WI38 (cell line): ENCODE measurements around the gene NFIA.

Experiments
- H3K4me3 ChIP-seq: 2 replicates; pipeline ENCODE4 v1.5.1; 2011; ENCODE audit warnings: low read depth, mild to moderate bottlenecking, control low read depth, low read length
- CTCF ChIP-seq: IDR thresholded peaks from 2 replicates; pipeline ENCODE4 v1.5.1; 2012; ENCODE audit warnings: low read depth, mild to moderate bottlenecking, control low read depth, low read length

Gene NFIA

GRCh38 chr1:61151565-61151964, 69.2 kb downstream of the NFIA start:
- TF ChIP-seq CTCF, result no peak
- no peak overlapping the region for H3K4me3 ChIP-seq

- no peak overlapping the region for H3K4me3 ChIP-seq
Observed at GRCh38 chr1:61152066-61152465, 69.7 kb downstream of the NFIA start.

DNA sequence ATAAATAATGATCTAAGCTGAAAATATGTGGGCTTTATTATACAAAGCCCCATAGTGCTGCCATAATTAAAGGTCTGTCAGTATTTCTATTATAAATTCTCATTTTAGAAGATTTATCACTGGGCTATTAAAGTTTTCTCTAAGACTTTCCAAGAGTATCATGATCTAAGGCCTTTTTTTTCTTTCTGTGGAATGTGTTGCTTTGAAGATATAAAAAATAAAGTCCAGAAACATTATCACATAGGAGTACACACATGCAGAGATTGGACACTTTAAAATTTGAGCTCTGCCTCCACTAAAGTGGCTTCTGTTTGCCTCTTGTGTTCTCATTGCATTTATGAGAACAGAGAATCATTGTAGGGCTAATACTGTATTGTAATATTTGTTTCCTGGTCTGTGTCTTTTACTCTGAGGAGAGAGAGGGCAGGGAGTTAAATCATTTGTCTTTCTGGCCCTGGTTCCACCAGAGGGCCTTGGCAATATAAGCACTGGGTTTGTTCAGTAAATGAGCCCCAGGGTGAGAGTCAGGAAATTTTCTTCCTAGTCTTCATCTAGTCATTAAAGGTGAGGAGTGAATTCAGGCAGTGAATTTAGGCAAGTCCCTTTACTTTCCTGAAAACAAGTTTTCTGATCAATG, 70.2 kb downstream of the NFIA start:
- TF ChIP-seq CTCF, result no peak
- no peak overlapping the region for H3K4me3 ChIP-seq

More at GRCh38 chr1:61152066-61152465, 69.7 kb downstream of the NFIA start:
- TF ChIP-seq CTCF, result no peak

GRCh38 chr1:61156576-61157467, 74.5 kb downstream of the NFIA start:
- TF ChIP-seq CTCF, result no peak
- H3K4me3 ChIP-seq, result no peak overlapping the region

DNA sequence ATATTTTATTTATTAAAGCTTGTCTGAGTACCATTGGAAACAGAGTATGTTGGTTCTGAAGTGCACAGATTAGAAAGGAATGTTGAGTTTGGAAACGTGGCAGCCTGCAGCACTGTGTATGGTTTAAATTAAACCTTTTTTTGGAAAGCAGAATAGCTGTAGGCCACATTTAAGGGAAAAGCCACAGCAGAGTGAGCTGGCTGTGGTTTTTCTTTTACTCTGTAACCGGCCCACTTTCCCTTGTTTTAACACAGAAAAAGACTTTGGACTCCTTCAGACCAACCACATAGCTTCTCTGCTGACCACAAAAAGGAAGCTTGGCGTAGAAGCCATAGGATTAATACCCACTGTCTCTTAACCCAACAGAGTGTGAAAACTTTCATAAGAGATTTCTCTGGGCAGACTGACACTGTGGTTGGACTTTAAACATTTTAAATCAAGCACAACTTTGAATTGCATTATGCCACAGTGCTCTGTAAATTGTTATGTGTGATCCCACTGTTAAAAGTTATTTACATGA, 75.2 kb downstream of the NFIA start:
- no peak overlapping the region for H3K4me3 ChIP-seq
- TF ChIP-seq CTCF, result no peak

DNA sequence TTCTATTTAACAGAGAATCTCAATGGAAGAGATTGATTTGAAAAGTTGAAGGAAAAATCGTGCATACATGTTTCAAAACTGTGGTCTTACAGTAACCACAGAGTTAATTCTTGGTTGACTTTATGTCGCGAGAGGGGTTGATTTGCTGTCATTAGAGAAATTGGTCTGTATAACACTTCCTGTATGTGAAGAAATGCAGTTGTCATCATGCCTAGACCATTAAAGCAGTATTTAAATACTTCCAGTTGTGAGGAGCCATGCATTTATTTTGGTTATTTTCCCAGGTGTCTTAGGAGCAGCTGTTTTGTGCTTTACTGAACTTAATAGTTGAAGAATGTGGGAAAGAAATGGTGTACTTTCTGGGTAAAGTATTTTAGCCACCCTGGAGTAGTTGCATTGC, 76.2 kb downstream of the NFIA start:
- no peak for TF ChIP-seq CTCF
- no peak overlapping the region for H3K4me3 ChIP-seq

- H3K4me3 ChIP-seq, result no peak overlapping the region
Observed at GRCh38 chr1:61160526-61160925, 78.2 kb downstream of the NFIA start.

More at GRCh38 chr1:61160526-61160925, 78.2 kb downstream of the NFIA start:
- no peak for TF ChIP-seq CTCF
